Activated T-helper 1 cell treated with Interleukin-2 at 50 U/mL for 16 hours (primary cell): Measurements from ENCODE around the gene POLG2.
"Not testable (repeated sequence)": the region's sequence is repeated elsewhere in the genome, so short reads cannot be mapped to it uniquely, and the experiment has no call there.

Experiments
- DNase-seq: peaks from one replicate; pipeline ENCODE4 v3.0.0-alpha.2; 2020; ENCODE audit warnings: low read depth

POLG2 gene

GRCh38 chr17:64484380-64484779 lies 12.5 kb downstream of the POLG2 start:
- no peak for DNase-seq

DNA sequence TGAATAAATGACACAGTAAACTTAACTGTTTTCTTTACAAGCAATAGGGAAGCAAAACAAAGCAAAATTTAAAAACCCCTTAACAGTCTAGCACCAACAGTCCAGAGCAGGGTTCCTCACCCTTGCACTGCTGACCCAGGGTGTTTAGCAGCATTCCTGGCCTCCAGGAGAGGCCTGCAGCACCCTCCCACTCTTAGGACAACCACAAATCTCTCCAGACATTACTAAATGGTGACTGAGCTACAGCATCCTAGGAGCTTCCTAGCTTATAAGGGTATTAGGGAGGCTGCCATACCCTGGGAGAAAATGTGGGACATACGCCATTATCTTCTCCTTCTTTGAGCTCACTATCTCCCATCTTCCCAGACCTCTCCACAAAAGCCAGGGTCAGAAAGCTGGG lies 15.9 kb downstream of the POLG2 start:
- DNase-seq, result no peak

GRCh38 chr17:64477849-64478248 lies 19.0 kb downstream of the POLG2 start:
- no peak for DNase-seq

DNA sequence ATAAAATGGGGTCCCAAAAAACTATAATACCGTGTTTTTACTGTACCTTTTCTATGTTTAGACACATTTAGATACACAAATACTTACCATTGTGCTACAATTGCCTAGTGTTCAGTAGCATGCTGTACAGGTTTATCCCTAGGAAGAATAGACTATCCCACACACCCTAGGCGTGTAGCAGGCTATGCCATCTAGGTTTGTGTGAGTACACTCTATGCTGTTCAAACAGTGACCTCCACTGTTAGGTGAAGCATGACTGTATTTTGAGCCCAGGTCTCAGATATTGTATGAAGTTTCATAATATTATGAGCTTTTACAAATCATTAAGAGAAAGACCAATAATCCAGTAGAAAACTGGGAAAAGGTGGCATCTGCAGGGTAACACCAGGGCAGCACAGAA lies 24.3 kb downstream of the POLG2 start:
- no peak for DNase-seq

- no peak for DNase-seq
These were observed 25.4 kb downstream of the POLG2 start for GRCh38 chr17:64471440-64471839.

DNA sequence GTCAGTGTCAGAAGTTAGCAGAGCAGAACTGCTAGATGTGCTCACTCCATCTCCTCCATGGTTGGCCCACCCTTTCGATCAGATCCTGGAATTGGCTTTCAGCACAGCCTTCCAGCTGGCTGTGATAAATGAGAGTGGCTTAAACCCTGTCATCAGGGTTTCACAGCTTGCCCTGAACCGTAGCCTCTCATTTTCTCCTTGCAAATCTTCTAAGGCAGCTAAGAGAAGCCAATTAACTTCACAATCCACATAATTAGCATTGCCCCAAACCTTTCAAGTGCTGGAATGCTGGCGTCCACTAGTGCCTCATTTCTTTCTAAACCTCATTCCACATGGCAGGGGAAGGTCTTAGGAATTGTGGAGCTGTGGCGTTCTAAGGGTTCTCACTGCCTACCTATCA lies 26.2 kb downstream of the POLG2 start:
- no peak for DNase-seq

- DNase-seq, result not testable (repeated sequence)
These were observed 30.0 kb downstream of the POLG2 start for GRCh38 chr17:64466834-64467233.

- DNase-seq, result no peak
These were observed 30.7 kb downstream of the POLG2 start for GRCh38 chr17:64466019-64466735.

GRCh38 chr17:64461788-64462187 lies 35.1 kb downstream of the POLG2 start:
- DNase-seq, result no peak

DNA sequence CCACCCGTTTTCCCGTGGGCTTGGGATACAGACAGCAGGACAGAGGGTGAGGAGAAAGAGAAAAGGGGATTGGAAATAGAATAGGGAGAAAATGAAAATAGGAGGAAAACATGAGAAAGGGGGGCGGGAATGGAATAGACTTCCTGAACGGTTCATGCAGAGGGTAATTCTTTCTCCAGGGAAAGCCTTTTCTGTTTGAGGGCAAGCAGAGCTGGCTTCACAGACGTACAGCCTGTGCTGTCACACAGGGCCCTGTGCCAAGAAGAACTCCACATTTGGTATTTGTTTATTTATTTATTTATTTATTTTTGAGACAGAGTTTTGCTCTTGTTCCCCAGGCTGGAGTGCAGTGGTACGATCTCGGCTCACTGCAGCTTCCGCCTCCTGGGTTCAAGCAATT lies 35.9 kb downstream of the POLG2 start:
- no peak for DNase-seq

- DNase-seq, result not testable (repeated sequence)
These were observed 37.0 kb downstream of the POLG2 start for GRCh38 chr17:64459818-64460217.

DNA sequence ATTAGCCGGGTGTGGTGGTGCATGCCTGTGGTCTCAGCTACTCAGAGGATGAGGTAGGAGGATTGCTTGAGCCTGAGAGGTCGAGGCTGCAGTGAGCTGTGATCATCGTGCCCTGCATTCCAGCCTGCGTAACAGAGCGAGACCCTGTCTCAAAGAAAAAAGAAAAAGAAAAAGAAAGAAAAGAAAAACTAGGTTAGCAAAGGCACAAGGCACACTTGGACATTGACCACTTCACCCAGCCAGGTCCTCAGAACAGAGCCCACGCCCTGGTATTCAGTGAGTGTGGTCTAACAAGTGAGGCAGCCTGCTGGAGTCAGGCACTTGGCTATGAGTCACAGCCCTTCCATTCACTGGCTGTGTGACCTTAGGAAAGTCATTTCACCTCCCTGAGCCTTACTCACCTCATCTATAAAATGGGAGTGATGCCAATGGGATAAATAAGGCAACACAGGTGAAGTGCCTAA lies 37.5 kb downstream of the POLG2 start:
- DNase-seq, result no peak

- no peak for DNase-seq
These were observed 38.1 kb downstream of the POLG2 start for GRCh38 chr17:64458756-64459155.

DNA sequence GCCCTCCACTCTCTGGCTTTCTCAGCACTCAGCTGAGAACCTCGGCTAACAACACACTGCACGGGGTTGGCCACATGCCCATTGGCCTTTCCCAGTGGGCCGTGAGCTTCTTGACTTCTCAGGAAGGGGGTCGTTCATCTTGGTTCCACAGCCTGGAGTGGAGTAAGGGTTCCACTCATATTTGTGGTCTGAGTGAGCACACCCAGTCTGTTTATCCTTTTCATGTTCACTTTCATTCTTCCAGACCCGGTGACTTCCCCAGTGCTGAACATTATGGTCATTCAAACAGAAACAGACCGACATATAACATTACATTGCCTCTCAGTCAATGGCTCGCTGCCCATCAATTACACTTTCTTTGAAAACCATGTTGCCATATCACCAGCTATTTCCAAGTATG lies 39.7 kb downstream of the POLG2 start:
- no peak for DNase-seq

GRCh38 chr17:64455993-64456885 lies 40.6 kb downstream of the POLG2 start:
- no peak for DNase-seq

DNA sequence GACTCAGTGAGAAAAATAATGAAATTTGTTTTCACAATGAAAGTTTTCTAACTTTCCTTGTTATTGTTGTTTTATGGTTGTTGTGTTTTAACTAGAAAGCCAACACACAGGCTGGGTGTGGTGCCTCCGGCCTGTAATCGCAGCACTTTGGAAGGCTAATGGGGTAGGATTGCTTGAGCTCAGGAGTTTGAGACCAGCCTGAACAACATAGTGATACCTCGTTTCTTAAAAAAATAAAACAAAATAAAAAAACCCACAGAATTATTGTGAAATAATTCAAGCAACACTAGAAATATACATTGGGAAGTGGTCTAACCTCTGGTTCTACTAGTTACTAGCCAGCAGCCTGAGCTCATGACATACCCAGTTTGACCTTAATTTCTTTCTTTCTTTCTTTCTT lies 47.3 kb downstream of the POLG2 start:
- no peak for DNase-seq

GRCh38 chr17:64448665-64449512 lies 48.0 kb downstream of the POLG2 start, which contains the start of gene MILR1:
Gene MILR1 (plus strand): TSS chr17:64449115. CDS start chr17:64449169, 54 bp downstream.
- no peak for DNase-seq

DNA sequence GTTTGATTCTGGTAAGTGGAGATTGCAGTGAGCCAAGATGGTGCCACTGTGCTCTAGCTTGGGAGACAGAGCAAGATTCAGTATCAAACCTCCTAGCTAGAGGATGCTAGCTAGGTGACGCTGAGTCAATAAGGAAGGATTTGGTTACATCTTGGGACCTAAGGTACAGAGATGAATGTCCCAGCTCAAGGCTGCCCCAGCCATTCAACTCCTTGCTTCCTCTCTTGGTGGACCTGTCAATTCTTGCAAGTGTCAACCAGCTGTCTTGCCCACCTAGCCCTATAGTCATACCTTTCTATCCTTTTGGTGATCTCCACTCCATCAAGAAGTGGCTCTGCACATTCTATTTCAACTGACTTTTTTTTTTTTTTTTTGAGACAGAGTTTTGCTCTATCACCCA lies 49.3 kb downstream of the POLG2 start:
- no peak for DNase-seq

DNA sequence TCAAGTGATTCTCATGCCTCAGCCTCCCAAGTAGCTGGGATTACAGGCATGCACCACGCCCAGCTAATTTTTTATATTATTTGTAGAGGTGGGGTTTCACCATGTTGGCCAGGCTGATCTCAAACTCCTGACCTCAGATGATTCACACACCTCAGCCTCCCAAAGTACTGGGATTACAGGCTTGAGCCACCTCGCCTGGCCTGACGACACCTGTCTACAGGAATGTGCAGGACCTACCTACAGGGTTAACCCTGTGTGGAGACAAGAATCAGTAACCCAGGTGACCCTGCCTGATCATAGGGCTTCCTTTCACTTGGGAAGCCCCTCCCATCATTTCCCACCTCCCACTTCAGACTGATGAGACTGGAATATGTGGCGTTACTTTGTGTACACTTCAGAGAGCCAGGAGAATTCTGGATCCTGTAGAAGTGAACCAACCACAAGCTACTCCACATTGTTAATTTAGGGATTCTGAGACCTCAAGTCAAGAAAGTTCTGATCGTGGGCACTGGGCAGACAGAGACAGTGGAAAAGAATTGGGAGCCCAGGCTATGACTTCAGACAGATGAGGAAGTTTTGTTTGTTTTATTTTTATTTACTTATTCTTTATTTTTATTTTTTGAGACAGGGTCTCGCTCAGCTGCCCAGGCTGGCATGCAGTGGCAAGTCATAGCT lies 53.6 kb downstream of the POLG2 start:
- DNase-seq, result no peak

DNA sequence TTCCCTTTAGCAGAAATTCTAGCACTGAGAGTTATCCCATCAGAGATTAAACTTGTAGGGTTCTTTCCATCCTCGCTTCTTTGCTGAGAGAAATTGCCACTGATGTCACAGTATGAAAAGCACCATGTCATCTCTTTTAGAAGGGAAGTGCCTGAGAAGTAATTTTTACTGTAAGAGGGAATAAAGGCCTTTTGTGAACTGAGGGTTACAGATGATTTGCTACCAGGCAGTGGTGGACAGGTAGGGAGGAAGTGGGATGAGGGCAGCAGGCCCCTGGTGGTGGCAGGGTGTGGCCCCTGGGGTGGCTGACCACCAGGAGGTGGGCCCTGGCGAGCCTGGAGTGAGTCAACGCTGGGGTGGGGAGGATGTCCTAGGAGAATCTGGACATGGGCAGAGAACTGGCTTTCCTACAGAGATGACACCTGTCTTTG lies 54.3 kb downstream of the POLG2 start:
- DNase-seq, result no peak

- DNase-seq, result no peak
These were observed 54.9 kb downstream of the POLG2 start for GRCh38 chr17:64441772-64442540.
